ENCODE results near the gene LDHAL6A.

DNA sequence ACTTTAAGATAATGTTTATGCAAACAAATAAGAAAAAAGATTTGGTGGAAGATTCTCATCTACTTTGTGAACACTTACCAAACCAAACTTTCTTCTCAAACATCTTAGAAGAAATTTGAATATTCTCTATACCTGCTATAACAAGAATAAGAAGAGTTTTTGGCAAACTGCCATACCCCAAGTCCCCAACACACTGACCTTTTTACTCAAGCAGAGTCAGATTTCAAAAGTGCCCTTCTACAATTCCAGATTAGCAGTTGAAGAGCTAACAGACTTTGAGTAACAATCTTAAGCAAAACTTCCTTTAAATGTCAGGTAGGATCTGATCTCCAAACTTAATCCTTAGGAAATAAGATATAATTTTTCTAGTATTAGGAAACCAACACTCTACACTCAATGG, 37.2 kb downstream of the LDHAL6A start:
- TF ChIP-seq, protein P1, sequence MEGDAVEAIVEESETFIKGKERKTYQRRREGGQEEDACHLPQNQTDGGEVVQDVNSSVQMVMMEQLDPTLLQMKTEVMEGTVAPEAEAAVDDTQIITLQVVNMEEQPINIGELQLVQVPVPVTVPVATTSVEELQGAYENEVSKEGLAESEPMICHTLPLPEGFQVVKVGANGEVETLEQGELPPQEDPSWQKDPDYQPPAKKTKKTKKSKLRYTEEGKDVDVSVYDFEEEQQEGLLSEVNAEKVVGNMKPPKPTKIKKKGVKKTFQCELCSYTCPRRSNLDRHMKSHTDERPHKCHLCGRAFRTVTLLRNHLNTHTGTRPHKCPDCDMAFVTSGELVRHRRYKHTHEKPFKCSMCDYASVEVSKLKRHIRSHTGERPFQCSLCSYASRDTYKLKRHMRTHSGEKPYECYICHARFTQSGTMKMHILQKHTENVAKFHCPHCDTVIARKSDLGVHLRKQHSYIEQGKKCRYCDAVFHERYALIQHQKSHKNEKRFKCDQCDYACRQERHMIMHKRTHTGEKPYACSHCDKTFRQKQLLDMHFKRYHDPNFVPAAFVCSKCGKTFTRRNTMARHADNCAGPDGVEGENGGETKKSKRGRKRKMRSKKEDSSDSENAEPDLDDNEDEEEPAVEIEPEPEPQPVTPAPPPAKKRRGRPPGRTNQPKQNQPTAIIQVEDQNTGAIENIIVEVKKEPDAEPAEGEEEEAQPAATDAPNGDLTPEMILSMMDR (CRISPR knock-in tag; IDR thresholded peaks at IDR 0.05): no peak
- no peak for TF ChIP-seq MTF1 (CRISPR knock-in tag; IDR thresholded peaks at IDR 0.05)
- TF ChIP-seq, protein P2, sequence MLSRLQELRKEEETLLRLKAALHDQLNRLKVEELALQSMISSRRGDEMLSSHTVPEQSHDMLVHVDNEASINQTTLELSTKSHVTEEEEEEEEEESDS (CRISPR knock-in tag; IDR thresholded peaks at IDR 0.05; ENCODE audit: borderline replicate concordance): no peak
- no peak for TF ChIP-seq ZKSCAN8 (CRISPR knock-in tag; IDR thresholded peaks at IDR 0.05; ENCODE audit: borderline replicate concordance)
- TF ChIP-seq, protein P3, sequence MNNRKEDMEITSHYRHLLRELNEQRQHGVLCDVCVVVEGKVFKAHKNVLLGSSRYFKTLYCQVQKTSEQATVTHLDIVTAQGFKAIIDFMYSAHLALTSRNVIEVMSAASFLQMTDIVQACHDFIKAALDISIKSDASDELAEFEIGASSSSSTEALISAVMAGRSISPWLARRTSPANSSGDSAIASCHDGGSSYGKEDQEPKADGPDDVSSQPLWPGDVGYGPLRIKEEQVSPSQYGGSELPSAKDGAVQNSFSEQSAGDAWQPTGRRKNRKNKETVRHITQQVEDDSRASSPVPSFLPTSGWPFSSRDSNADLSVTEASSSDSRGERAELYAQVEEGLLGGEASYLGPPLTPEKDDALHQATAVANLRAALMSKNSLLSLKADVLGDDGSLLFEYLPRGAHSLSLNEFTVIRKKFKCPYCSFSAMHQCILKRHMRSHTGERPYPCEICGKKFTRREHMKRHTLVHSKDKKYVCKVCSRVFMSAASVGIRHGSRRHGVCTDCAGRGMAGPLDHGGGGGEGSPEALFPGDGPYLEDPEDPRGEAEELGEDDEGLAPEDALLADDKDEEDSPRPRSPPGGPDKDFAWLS (CRISPR knock-in tag; IDR thresholded peaks at IDR 0.05; ENCODE audit: borderline replicate concordance): no peak
- TF ChIP-seq POLR2A (IDR thresholded peaks at IDR 0.05; ENCODE audit: insufficient read depth in 1 of 2, low read depth in 2 of 2, low read length in 2 of 2): no peak
- no peak for TF ChIP-seq POLR2AphosphoS5 (IDR thresholded peaks at IDR 0.05; ENCODE audit: low read depth, low read length)
- TF ChIP-seq ATAD3A (CRISPR knock-in tag; IDR thresholded peaks at IDR 0.05): no peak
- TF ChIP-seq, protein P4, sequence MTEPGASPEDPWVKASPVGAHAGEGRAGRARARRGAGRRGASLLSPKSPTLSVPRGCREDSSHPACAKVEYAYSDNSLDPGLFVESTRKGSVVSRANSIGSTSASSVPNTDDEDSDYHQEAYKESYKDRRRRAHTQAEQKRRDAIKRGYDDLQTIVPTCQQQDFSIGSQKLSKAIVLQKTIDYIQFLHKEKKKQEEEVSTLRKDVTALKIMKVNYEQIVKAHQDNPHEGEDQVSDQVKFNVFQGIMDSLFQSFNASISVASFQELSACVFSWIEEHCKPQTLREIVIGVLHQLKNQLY (CRISPR knock-in tag; IDR thresholded peaks at IDR 0.05): no peak
- TF ChIP-seq MXI1 (IDR thresholded peaks at IDR 0.05; ENCODE audit: borderline replicate concordance, low read depth, low read length): no peak
- no peak for TF ChIP-seq ZNF775 (CRISPR knock-in tag; IDR thresholded peaks at IDR 0.05; ENCODE audit: borderline replicate concordance)
- TF ChIP-seq NKX3-1 (CRISPR knock-in tag; IDR thresholded peaks at IDR 0.05): no peak

All from HepG2 (cell line).